ENCODE measurements around the gene FOXP2.
"Not testable (repeated sequence)": the region's sequence is repeated elsewhere in the genome, so short reads cannot be mapped to it uniquely, and the experiment has no call there.

FOXP2 gene

GRCh38 chr7:114569220-114569619, 154.6 kb downstream of the FOXP2 start:
- TF ChIP-seq CTCF (IDR thresholded peaks at IDR 0.05; ENCODE audit: low read length) (no peak), EZH2 (IDR thresholded peaks at IDR 0.05; ENCODE audit: borderline replicate concordance, low read length) (no peak)
- no peaks in the 10 kb centered on the region; the same call in 1 of the 2 replicates for H3K9me3 ChIP-seq (ENCODE audit: low read length)
- no peaks in the 10 kb centered on the region for H3K36me3 ChIP-seq (ENCODE audit: insufficient read depth, low read length)
- no peak overlapping the region for H3K27ac ChIP-seq (ENCODE audit: low read depth, low read length, poor library complexity, severe bottlenecking)
- H3K79me2 ChIP-seq (ENCODE audit: insufficient read depth, low read length), result no peaks in the 10 kb centered on the region
- no peaks in the 10 kb centered on the region for H3K9me2 ChIP-seq (ENCODE audit: low read depth, low read length)
- no peaks in the 10 kb centered on the region for H4K20me1 ChIP-seq (ENCODE audit: insufficient read depth, low read length)
- H2AFZ ChIP-seq (ENCODE audit: low read length), result no peak overlapping the region
- no peak overlapping the region for H3K4me2 ChIP-seq (ENCODE audit: low read length)
- H3F3A ChIP-seq (ENCODE audit: insufficient read depth, low read length), result no peaks in the 10 kb centered on the region
- H3K4me3 ChIP-seq (ENCODE audit: low read depth, low read length, poor library complexity, severe bottlenecking), result no peak overlapping the region
- no peak overlapping the region for H3K9ac ChIP-seq (ENCODE audit: low read length)
- no peaks in the 10 kb centered on the region for H3K4me1 ChIP-seq (ENCODE audit: insufficient read depth, low read length, severe bottlenecking)
- no peaks in the 10 kb centered on the region for H3K27me3 ChIP-seq (ENCODE audit: insufficient read depth, low read length)

DNA sequence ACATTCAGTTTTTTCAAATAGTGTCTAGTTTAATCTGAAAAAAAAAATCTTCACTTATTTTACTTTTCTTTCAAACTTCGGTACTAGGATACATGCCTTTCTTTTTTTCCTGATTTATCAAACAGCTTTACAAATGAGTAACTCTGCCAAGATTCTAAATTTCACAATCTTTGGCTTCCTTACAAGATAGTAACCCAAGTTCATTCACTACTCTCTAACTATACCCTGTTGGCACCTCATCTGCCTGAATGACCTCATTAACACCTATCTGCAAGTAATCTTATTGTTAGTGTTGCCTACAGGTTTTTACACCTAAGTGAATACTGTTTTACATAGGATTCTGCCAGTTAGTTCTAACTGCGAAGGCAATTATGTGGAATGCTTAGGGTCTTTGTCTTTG, 159.8 kb downstream of the FOXP2 start:
- Histone ChIP-seq H3K27me3 (ENCODE audit: insufficient read depth, low read length) (no peaks in the 10 kb centered on the region), H2AFZ (ENCODE audit: low read length) (no peak overlapping the region), H3K4me1 (ENCODE audit: insufficient read depth, low read length, severe bottlenecking) (no peaks in the 10 kb centered on the region), H3K4me3 (ENCODE audit: low read depth, low read length, poor library complexity, severe bottlenecking) (no peak overlapping the region), H3K9me2 (ENCODE audit: low read depth, low read length) (no peaks in the 10 kb centered on the region), H3K4me2 (ENCODE audit: low read length) (no peak overlapping the region), H3K36me3 (ENCODE audit: insufficient read depth, low read length) (no peaks in the 10 kb centered on the region), H4K20me1 (ENCODE audit: insufficient read depth, low read length) (no peaks in the 10 kb centered on the region), H3F3A (ENCODE audit: insufficient read depth, low read length) (no peaks in the 10 kb centered on the region), H3K9me3 (ENCODE audit: low read length) (no peaks in the 10 kb centered on the region), H3K27ac (ENCODE audit: low read depth, low read length, poor library complexity, severe bottlenecking) (no peak overlapping the region), H3K79me2 (ENCODE audit: insufficient read depth, low read length) (no peaks in the 10 kb centered on the region), H3K9ac (ENCODE audit: low read length) (no peak overlapping the region)
- TF ChIP-seq EZH2 (IDR thresholded peaks at IDR 0.05; ENCODE audit: borderline replicate concordance, low read length), result no peak
- TF ChIP-seq CTCF (IDR thresholded peaks at IDR 0.05; ENCODE audit: low read length), result no peak

- H4K20me1 ChIP-seq (ENCODE audit: insufficient read depth, low read length), result no peaks in the 10 kb centered on the region
- no peaks in the 10 kb centered on the region for H3K4me1 ChIP-seq (ENCODE audit: insufficient read depth, low read length, severe bottlenecking)
- no peak overlapping the region for H2AFZ ChIP-seq (ENCODE audit: low read length)
- H3K36me3 ChIP-seq (ENCODE audit: insufficient read depth, low read length), result no peaks in the 10 kb centered on the region
- no peaks in the 10 kb centered on the region for H3F3A ChIP-seq (ENCODE audit: insufficient read depth, low read length)
- H3K27ac ChIP-seq (ENCODE audit: low read depth, low read length, poor library complexity, severe bottlenecking), result no peak overlapping the region
- H3K4me2 ChIP-seq (ENCODE audit: low read length), result no peak overlapping the region
- TF ChIP-seq EZH2 (IDR thresholded peaks at IDR 0.05; ENCODE audit: borderline replicate concordance, low read length) (no peak), CTCF (IDR thresholded peaks at IDR 0.05; ENCODE audit: low read length) (no peak)
- H3K9ac ChIP-seq (ENCODE audit: low read length), result no peak overlapping the region
- H3K9me3 ChIP-seq (ENCODE audit: low read length), result no peaks in the 10 kb centered on the region
- H3K4me3 ChIP-seq (ENCODE audit: low read depth, low read length, poor library complexity, severe bottlenecking), result no peak overlapping the region
- H3K9me2 ChIP-seq (ENCODE audit: low read depth, low read length), result no peaks in the 10 kb centered on the region
- no peaks in the 10 kb centered on the region for H3K27me3 ChIP-seq (ENCODE audit: insufficient read depth, low read length)
- H3K79me2 ChIP-seq (ENCODE audit: insufficient read depth, low read length), result no peaks in the 10 kb centered on the region
Observed at GRCh38 chr7:114575098-114575497, 160.5 kb downstream of the FOXP2 start.

- not testable (repeated sequence) for H3K27me3 ChIP-seq (ENCODE audit: insufficient read depth, low read length); H3K4me2 ChIP-seq (ENCODE audit: low read length); H3K79me2 ChIP-seq (ENCODE audit: insufficient read depth, low read length); H3K4me3 ChIP-seq (ENCODE audit: low read depth, low read length, poor library complexity, severe bottlenecking); H3F3A ChIP-seq (ENCODE audit: insufficient read depth, low read length); H3K9me2 ChIP-seq (ENCODE audit: low read depth, low read length); H3K9me3 ChIP-seq (ENCODE audit: low read length); H3K36me3 ChIP-seq (ENCODE audit: insufficient read depth, low read length); H4K20me1 ChIP-seq (ENCODE audit: insufficient read depth, low read length); H3K4me1 ChIP-seq (ENCODE audit: insufficient read depth, low read length, severe bottlenecking); H2AFZ ChIP-seq (ENCODE audit: low read length); H3K9ac ChIP-seq (ENCODE audit: low read length); H3K27ac ChIP-seq (ENCODE audit: low read depth, low read length, poor library complexity, severe bottlenecking)
Observed at GRCh38 chr7:114580963-114581362, 166.3 kb downstream of the FOXP2 start.
